HK-2 (cell line): ENCODE data around the gene PLXDC1.
"Not testable (repeated sequence)": the region's sequence is repeated elsewhere in the genome, so short reads cannot be mapped to it uniquely, and the experiment has no call there.

Source experiments
- DNase-seq: peaks from one replicate; pipeline ENCODE4 v3.0.0-alpha.2; 2018; ENCODE audit not compliant: unreplicated experiment

The PLXDC1 gene

DNA sequence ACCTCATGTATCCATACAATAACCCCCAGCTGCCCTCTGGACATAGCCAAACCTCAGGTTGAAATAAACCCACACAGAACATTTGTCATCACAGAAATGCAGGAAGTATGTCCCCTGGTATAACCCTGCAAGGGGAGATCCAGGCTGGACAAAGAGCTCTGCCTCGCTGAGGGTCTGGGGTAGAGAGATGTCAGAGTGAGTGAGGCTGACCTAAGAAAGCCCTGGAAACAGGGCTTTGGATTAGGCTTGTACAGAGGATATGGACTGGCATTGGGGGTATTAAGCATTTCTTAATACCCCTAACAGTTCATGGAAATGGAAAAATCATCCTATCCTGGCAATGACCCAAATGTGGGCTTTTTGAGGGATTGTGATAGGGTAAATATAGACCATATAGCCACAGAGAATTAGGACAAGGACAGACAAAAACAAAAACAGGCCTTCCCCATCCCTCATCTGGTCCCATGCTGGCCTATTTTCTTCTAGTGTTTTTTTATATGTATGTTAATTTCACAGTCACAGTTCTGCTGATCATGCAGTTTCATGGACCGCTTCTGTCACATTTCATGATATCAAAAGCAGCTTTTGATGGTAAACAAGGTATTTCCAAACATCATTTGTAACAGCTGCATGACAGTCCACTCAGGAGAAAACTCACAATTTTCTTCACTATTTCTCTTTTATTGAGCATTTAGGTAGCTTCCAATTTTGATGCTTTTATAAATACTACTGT lies 26.1 kb downstream of the PLXDC1 start:
- no peak for DNase-seq

GRCh38 chr17:39123627-39124026 lies 27.8 kb downstream of the PLXDC1 start:
- DNase-seq = no peak

DNA sequence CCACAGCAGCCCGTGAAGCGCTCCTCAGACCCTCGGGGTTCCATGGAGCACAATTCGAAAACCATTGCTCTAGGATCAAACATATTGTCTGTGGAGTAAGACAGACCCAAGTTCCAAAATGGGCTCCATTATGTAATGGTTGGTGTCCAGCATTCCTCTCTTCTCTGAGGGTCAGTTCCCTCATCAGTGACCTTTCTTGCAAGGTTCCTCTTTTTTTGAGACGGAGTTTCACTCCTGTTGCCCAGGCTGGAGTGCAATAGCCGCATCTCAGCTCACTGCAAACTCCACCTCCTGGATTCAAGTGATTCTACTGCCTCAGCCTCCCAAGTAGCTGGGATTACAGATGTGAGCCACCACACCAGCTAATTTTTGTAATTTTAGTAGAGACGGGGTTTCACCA lies 28.4 kb downstream of the PLXDC1 start:
- no peak for DNase-seq

GRCh38 chr17:39121919-39122318 lies 29.5 kb downstream of the PLXDC1 start:
- DNase-seq = not testable (repeated sequence)

DNA sequence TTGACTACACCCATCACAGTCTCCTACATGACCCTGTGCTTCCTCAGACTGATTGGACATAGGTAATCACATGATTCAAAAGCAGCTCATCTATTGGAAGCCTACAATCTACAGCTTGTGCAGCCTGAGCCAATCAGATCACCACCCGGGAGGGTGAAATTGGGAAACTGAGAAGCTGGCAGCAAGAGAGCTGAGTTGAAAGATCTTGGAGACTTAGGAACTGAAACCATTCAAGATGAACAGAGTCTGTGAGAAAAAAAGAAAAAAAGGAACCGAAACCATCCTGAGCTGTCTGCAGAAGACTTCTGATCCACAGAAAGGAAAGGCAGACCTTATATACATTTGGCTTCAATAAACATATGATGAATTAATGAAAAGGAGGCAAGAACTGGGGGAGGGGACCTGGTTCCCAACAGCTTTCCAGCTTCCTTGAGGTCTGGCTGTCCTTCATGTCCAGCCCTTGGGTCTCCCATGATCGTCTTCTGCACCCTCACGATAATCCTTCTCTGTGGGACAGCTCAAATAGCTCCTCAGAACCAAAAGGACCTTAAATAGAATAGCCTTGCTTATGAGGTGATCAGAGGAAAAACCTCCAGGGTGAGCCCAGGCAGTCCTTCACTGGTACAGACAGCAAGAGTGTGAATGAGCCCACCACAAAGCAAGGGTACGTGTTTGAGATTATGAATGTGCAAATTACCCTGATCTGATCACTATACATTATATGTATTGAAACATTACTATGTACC lies 32.6 kb downstream of the PLXDC1 start:
- DNase-seq = no peak

GRCh38 chr17:39116224-39116623 lies 35.2 kb downstream of the PLXDC1 start:
- no peak for DNase-seq

DNA sequence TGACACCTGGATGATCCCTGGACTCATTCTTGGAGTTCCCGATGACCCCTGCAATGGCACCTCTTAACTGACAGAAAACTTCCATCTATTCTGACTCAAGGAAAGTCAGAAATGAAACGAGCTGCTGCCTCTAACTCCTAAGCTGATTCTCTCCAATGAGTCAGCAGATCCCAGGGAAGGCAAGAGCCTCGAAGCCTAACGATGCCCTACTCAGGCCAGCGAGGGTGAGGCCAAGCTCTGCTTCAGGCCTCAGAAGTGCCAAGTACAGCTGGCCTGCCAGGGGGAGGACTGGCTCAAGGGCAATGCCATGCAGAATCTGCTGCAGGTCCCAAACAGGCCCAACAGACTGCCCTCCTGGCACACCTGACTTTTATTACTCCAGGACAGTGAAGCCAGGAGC lies 36.3 kb downstream of the PLXDC1 start:
- no peak for DNase-seq

- no peak for DNase-seq
Measured at GRCh38 chr17:39114723-39115122, 36.7 kb downstream of the PLXDC1 start.

- DNase-seq = no peak
Measured at GRCh38 chr17:39113871-39114270, 37.6 kb downstream of the PLXDC1 start.

DNA sequence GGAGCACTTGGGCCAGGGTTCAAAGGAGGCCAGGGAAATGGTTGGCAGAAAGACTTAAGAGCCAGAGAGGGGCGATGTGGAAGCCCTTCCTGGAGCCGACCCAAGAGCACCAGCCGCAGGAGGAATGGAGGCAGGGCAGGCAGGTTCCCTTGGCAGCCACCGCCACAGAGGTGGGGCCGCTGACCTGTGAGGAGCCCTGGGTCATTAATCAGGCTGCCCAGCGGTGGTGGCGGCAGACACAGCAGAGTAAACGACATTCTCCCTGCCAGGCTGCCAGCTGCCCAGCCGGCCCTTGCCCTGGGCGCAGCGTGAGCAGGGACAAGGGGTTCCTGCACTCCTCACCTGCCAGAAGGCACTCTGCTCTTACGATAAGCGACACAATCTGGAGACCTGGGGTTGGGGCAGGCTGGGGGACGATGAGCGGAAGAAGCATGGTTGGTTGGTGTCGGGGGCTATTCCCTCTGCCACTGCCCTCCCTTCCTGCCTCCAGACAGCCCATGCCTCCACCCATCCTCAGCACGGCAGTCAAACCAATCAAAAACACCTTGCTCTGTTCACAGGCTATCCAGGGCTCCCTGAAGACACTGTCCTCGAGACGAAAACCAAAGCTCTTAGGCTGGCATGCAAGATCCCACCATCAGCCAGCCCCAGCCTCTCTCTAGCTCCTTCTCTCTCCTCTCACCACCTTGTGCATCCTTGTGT lies 40.9 kb downstream of the PLXDC1 start:
- no peak for DNase-seq

- no peak for DNase-seq
Measured at GRCh38 chr17:39108461-39109375, 42.7 kb downstream of the PLXDC1 start.

DNA sequence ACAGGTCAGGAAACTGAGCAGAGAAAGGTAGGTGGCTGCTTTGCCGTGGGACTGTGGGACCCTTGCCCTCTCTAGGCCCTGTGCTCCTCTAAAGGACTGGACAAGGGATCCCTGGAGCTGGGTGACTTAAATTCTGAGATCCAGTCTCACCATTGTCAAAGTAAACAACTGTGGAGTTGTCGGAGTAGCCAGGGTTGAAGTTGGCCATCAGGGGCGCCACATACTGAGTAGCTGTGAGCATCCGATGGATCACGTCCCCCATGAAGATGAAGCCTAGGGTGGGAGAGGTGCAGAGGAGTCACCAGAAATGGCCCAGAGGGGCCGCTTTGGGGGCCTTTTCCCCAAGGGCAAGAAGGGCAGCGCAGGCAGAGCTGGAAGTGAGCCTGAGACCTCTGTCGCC lies 43.5 kb downstream of the PLXDC1 start:
- no peak for DNase-seq

DNA sequence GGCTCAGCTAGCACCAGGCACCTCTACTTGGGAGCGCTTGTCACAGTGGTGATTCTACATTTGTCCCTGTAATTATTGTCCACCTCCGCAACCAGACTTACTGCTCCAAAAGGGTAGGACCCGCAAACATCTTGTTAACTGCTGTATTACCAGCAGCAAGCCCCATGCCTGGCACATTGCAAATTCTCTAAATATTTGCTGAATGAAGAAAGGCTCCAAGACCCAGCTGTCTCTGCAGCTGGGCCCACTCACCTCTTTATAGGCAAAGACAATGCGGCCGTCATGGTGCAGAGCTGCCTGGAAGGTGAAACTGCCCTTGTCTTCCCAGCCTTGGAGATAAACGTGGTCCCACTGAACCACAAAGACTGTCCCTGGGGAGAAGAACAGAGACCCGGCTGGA lies 44.3 kb downstream of the PLXDC1 start:
- no peak for DNase-seq

DNA sequence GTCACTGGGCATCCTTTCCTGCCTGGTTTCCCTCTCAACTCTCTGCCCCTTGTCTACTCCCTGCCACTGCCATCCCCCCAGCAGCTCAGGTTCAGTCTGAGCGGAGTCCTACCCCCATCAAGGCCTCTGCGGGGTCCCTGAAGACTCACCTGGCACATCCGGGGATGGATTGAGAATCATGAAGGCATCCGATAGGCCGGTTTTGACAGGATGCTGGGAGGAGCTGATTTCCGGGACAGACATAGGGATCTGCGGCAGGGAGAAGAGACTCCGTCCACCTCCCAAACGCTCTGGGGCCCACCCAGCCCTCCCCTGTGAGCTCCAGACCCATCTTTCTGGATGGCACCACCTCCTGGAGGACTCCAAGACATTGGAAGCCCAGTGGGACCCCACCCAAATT lies 45.7 kb downstream of the PLXDC1 start:
- DNase-seq = no peak

GRCh38 chr17:39104657-39105056 lies 46.8 kb downstream of the PLXDC1 start:
- DNase-seq = no peak

GRCh38 chr17:39104046-39104445 lies 47.4 kb downstream of the PLXDC1 start:
- DNase-seq = no peak

DNA sequence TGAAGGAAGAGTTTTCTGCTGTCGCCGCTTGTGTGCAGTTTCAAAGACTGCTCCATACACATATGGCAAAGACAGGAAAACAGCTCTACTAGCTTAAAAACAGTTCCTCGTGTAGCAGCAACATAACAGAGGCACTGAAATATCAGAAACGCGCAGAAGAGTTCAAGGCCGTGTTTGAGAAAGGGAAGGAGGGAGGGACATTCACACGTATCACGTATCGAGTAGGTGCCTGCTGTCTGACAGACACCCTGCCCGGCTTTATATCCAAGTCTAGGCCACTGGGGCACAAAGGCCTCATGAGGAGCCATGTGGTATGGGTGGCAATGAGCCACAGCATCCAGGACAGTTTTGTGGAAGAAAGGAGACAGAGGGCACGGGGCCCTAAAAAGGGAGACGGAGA lies 50.3 kb downstream of the PLXDC1 start:
- no peak for DNase-seq

DNA sequence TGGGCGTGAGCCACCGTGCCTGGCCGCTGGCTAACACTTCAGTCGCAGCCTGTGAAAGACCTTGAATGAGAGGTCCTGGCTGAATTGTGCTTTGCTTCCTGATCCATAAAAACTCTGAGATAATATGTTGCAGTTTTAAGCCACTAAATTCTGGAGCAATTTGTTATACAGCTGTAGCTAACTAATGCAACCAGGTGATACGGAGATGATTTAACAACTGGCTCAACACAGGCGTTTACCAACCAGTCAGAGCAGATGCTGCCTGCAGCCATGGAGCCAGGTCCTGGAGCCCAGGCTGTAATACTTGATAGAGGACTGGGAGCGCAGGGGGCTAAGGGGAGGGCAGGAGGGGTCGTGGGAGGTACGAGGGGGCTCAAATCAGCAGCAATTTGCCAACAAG lies 50.9 kb downstream of the PLXDC1 start:
- no peak for DNase-seq

GRCh38 chr17:39099663-39100286 lies 51.7 kb downstream of the PLXDC1 start:
- DNase-seq = no peak

DNA sequence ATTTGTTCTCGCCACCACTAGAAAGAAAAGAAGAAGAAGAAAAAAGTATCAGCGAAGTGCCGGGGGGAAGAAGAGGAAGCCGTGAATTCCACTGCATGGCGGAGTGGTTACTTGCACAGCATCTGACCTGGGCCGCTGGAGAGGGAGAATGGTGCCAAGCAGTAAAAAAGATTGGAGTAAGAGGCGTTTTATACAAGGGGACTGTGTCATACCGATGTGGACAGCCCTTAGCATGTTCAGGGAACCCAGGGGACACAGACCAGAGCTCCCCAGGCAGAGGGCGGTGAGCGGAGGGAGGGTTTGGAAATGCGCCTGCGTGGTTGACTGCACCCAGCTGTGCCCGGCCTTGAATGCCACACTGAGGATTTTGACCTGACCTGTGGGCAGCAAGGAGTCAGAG lies 52.8 kb downstream of the PLXDC1 start:
- no peak for DNase-seq

- no peak for DNase-seq
Measured at GRCh38 chr17:39097537-39097936, 53.9 kb downstream of the PLXDC1 start.
